PC-9 (cell line): ENCODE data around the gene CDH18.

Experiments
- EZH2 ChIP-seq: fragments of 200-600 bp; sonication (generic); IDR thresholded peaks from 2 replicates; pipeline ENCODE4 v1.8.0; 2017; ENCODE audit warnings: antibody characterized with exemption, low read depth
- TF ChIP-seq, protein P1 (sequence below): fragments of 200-600 bp; sonication (generic); conservative IDR thresholded peaks from 2 replicates; pipeline ENCODE4 v1.6.1; 2017; ENCODE audit warnings: mixed run types, antibody characterized with exemption, mild to moderate bottlenecking, moderate library complexity

DNA sequence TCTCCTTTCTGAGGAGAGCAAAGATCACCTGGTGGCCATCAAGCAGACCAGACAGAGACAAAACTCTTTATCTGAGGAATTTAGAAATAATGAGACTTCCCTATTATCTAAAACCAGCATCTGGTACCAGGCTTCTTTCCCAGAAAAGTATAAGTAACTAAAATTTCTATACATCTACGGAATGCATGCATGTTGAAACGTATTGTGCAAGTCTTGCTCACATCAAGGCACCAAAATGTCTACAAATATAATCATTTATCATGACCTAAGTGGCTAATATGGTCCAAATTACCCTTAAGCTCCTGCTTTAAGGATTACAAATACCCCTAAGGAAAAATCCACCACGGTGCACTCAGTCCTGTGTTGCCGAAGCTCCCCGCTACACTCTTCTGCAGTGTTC, 286.3 kb downstream of the CDH18 start:
- TF ChIP-seq, protein P1, sequence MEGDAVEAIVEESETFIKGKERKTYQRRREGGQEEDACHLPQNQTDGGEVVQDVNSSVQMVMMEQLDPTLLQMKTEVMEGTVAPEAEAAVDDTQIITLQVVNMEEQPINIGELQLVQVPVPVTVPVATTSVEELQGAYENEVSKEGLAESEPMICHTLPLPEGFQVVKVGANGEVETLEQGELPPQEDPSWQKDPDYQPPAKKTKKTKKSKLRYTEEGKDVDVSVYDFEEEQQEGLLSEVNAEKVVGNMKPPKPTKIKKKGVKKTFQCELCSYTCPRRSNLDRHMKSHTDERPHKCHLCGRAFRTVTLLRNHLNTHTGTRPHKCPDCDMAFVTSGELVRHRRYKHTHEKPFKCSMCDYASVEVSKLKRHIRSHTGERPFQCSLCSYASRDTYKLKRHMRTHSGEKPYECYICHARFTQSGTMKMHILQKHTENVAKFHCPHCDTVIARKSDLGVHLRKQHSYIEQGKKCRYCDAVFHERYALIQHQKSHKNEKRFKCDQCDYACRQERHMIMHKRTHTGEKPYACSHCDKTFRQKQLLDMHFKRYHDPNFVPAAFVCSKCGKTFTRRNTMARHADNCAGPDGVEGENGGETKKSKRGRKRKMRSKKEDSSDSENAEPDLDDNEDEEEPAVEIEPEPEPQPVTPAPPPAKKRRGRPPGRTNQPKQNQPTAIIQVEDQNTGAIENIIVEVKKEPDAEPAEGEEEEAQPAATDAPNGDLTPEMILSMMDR: no peak
- TF ChIP-seq EZH2: no peak
